DND-41 (cell line): ENCODE results near the gene PTPN23.

Source experiments
- EZH2 ChIP-seq: IDR thresholded peaks from 3 replicates; pipeline ENCODE4 v1.6.1; 2012; ENCODE audit warnings: borderline replicate concordance, low read depth, mild to moderate bottlenecking, moderate library complexity, low read length, inconsistent platforms; ENCODE audit not compliant: severe bottlenecking
- TF ChIP-seq, protein P1 (sequence below): IDR thresholded peaks from 2 replicates; pipeline ENCODE4 v1.5.1; 2012; ENCODE audit warnings: borderline replicate concordance, low read length, moderate library complexity, mild to moderate bottlenecking; ENCODE audit not compliant: poor library complexity, severe bottlenecking; ENCODE audit errors: extremely low read depth

DNA sequence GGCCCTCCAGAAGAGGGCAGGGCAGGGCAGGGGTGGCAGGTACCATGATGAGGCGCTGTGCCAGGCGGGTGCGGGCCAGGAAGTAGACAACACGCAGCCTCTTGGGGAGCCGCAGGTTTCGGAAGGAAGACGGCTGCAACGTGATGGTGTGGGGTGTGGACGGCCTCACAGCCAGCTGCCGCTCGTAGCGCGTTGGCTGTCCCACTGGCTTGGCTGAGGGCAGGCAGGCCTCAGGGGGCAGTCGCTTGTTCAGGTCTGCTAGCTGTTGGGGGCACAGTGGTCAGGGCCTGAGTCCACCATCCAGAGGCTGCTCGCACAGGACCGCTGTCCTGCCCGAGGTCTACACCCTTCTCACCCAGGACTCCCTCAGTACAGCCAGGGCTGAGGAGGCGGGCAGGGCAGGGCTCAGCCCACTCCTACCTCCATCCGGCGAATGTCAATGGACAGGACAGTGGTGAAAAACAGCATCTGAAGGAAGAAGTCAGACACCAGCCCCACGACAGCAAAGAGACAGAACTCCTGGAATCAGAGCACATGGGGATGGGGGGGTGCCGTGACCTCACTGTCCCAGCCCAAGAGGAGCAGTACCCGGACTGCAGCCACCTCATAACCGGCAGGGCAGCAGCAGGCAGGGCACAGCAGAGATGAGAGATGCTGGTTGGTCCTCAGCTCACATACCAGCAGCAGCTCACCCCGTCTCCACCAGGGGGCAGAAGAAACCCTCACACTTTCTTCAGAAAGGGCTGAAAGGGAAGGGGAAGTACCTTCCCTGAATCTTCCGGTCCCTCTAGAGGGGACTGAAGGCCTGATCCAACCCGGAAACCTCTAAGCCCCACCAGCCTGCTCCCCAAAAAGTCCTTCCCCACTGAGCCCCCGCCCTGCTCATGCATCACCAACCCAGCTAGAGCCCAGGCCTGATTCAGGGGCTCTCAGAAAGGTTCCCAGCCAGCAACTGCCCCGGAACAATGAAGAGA, 40.0 kb downstream of the PTPN23 start:
- TF ChIP-seq, protein P1, sequence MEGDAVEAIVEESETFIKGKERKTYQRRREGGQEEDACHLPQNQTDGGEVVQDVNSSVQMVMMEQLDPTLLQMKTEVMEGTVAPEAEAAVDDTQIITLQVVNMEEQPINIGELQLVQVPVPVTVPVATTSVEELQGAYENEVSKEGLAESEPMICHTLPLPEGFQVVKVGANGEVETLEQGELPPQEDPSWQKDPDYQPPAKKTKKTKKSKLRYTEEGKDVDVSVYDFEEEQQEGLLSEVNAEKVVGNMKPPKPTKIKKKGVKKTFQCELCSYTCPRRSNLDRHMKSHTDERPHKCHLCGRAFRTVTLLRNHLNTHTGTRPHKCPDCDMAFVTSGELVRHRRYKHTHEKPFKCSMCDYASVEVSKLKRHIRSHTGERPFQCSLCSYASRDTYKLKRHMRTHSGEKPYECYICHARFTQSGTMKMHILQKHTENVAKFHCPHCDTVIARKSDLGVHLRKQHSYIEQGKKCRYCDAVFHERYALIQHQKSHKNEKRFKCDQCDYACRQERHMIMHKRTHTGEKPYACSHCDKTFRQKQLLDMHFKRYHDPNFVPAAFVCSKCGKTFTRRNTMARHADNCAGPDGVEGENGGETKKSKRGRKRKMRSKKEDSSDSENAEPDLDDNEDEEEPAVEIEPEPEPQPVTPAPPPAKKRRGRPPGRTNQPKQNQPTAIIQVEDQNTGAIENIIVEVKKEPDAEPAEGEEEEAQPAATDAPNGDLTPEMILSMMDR, result peak; percentile 94
- no peak for TF ChIP-seq EZH2
